Heart left ventricle (tissue), 16 donors: ENCODE measurements around the gene CBL. TPM values are rescaled to one million over a fixed set of nuclear protein-coding genes. Genes with fewer than 3 reads are reported as not detected.

ENCODE experiments used
- ATAC-seq, 4 donors: fragments of 200-7000 bp; cut with Tn5 transposase; one replicate each; pipeline ENCODE4 v1.9.1; 2020 to 2022; ENCODE audit warnings: moderate library complexity in 4 of 4, mild to moderate bottlenecking in 3 of 4, moderate number of reproducible peaks in 1 of 4
- DNase-seq, 5 donors: peaks; one replicate each; pipeline ENCODE4 v3.0.0-alpha.2; 2020
- H3K27ac ChIP-seq, 12 donors: fragments of 200-600 bp; sonication (generic) in 4 of 12; one replicate each; pipeline versions ENCODE4 v1.5.0 to v1.8.0; 2016 to 2022; ENCODE audit warnings: mild to moderate bottlenecking in 2 of 12
- H3K27me3 ChIP-seq, 9 donors: fragments of 200-600 bp; sonication (generic) in 2 of 9; one replicate each; pipeline versions ENCODE4 v1.5.1 to v1.8.0; 2016 to 2022; ENCODE audit warnings: mild to moderate bottlenecking in 3 of 9
- H3K36me3 ChIP-seq, 9 donors: fragments of 200-600 bp; sonication (generic) in 2 of 9; one replicate each; pipeline versions ENCODE4 v1.5.0 to v1.8.0; 2018 to 2022; ENCODE audit warnings: mild to moderate bottlenecking in 2 of 9
- H3K4me1 ChIP-seq, 12 donors: fragments of 200-600 bp; sonication (generic) in 4 of 12; one replicate each; pipeline versions ENCODE4 v1.5.0 to v1.8.0; 2016 to 2022; ENCODE audit warnings: mild to moderate bottlenecking in 3 of 12
- H3K4me3 ChIP-seq, 12 donors: fragments of 200-600 bp; sonication (generic) in 4 of 12; one replicate each; pipeline versions ENCODE4 v1.5.0 to v1.8.0; 2017 to 2022; ENCODE audit warnings: mild to moderate bottlenecking in 9 of 12, moderate library complexity in 4 of 12
- H3K9me3 ChIP-seq, 12 donors: fragments of 200-600 bp; sonication (generic) in 4 of 12; one replicate each; pipeline versions ENCODE4 v1.5.0 to v1.8.0; 2016 to 2022; ENCODE audit warnings: mild to moderate bottlenecking in 1 of 12
- CTCF ChIP-seq, 12 donors: fragments of 200-600 bp; sonication (generic) in 4 of 12; IDR thresholded peaks; one replicate each; pipeline versions ENCODE4 v1.5.0 to v1.8.0; 2018 to 2022; ENCODE audit warnings: antibody characterized with exemption in 12 of 12, mild to moderate bottlenecking in 5 of 12
- POLR2A ChIP-seq, 2 donors: fragments of 450-650 bp; IDR thresholded peaks; one replicate each; pipeline ENCODE4 v1.6.1; 2017; ENCODE audit warnings: antibody characterized with exemption in 2 of 2, mild to moderate bottlenecking in 2 of 2, moderate library complexity in 2 of 2
- WGBS, 4 donors: extraction: QIAGEN DNeasy Blood & Tissue Kit in 2 of 4; methylation state at CpG; one replicate each; pipeline versions ENCODE4 v1.1.5 to v1.1.7; 2013 to 2018; 5-methylcytosine and 5-hydroxymethylcytosine counted together
- intact Hi-C, 10 donors: fragments of 100-400 bp; cut with DNase I; formaldehyde crosslinking; loops; one replicate each; pipeline versions ENCODE4 v1.11.1 to v1.14.2; 2022
- polyA plus RNA-seq, 2 donors: library from polyadenylated mRNA; stranded (reverse); fragments of 200-250 nt; gene quantifications; one replicate each; pipeline ENCODE4 v1.2.3, GENCODE V29; 2013
- total RNA-seq, 9 donors: library from RNA; depleted of rRNA in 2 of 9; stranded (reverse); fragments of >200 nt in 2 of 9; fragmentation: NEBNext Ultra II Directional in 3 of 9; extraction: Animal tissue kit (Norgen Biotek cat#: 25700) in 3 of 9; gene quantifications; one replicate each; pipeline versions ENCODE4 v1.1.0 to v1.2.4, GENCODE V29; 2016 to 2023
- donor health status: ischemic (EF 13 %, LVEDD 7.1; RV severe dilation, severe dysfunction).
- donor health status: healthy with polysubstance abuse.
- donor health status: DM: no; HTN: yes; CAD: no.
- donor health status: DM: no; HTN: no; CAD: no.
- donor health status: ischemic (EF 25% LVEDD 6.9; RV normal size, moderate dysfunction).
- donor health status: ischemic (EF 25% LVEDD 5.7; RV mildly dilated, moderate dysfunction).
- donor health status: healthy.
- donor health status: DM: yes; HTN: yes; CAD: no.
- donor health status: ischemic (EF 35%, LVEDD 5.7; RV mildly dilated, moderate dysfunction).
- donor health status: nonischemic (EF 11% LVEDD 7.7; RV severe dilation, severe dysfunction).
- donor health status: DM: yes; HTN: yes; CAD: no.
- donor health status: PGD.
- donor health status: ischemic (EF 29% LVEDD 5.4; RV normal size, mild dysfunction).
- donor health status: nonischemic (EF 23%, LVEDD 6.1; RV moderate dilation, normal function).

The CBL gene
- total and polyA plus RNA-seq, 11 donors, result 3.1 to 20.4 (median 7.4) TPM

GRCh38 chr11:119185981-119186634 lies 20.0 kb upstream of the CBL start:
- H3K4me1 ChIP-seq, result peaks cover 0 to 9% (median 0%) of the 10 kb centered on the region in 12 donors
- H3K9me3 ChIP-seq, result no peaks in the 10 kb centered on the region
- ATAC-seq (no peak), DNase-seq (no peak)
- intact Hi-C loops, result no loop called here
- no peak overlapping the region for H3K27ac ChIP-seq
- H3K27me3 ChIP-seq, result peaks cover 0 to 8% (median 0%) of the 10 kb centered on the region in 9 donors
- H3K36me3 ChIP-seq, result peaks cover 0 to 24% (median 6%) of the 10 kb centered on the region in 9 donors
- no peak for TF ChIP-seq POLR2A (IDR thresholded peaks at IDR 0.05)
- no peak for TF ChIP-seq CTCF (IDR thresholded peaks at IDR 0.05)
- WGBS, 4 donors, result 48 to 49% (median 48%) methylated on average over 13 to 15 of the region's 15 CpGs
- H3K4me3 ChIP-seq, result no peak overlapping the region

- Histone ChIP-seq H3K4me1 (peaks cover 0 to 1% (median 0%) of the 10 kb centered on the region in 12 donors), H3K27me3 (peaks cover 0 to 8% (median 0%) of the 10 kb centered on the region in 9 donors), H3K27ac (no peak overlapping the region), H3K9me3 (no peaks in the 10 kb centered on the region), H3K4me3 (no peak overlapping the region), H3K36me3 (peaks cover 0 to 12% (median 0%) of the 10 kb centered on the region in 9 donors)
- TF ChIP-seq POLR2A (IDR thresholded peaks at IDR 0.05) (no peak), CTCF (IDR thresholded peaks at IDR 0.05) (no peak)
- DNase-seq (no peak), ATAC-seq (no peak)
- intact Hi-C loops, result no loop called here
- 76 to 84% (median 78%) methylated on average over 21 of the region's 21 CpGs for WGBS, 4 donors
Observed at GRCh38 chr11:119187123-119187892, 18.8 kb upstream of the CBL start.

- 77 to 94% (median 88%) methylated on average over 9 to 11 of the region's 11 CpGs for WGBS, 4 donors
- no peak overlapping the region for H3K4me3 ChIP-seq
Observed at GRCh38 chr11:119188067-119188466, 18.1 kb upstream of the CBL start.

More at GRCh38 chr11:119188067-119188466, 18.1 kb upstream of the CBL start:
- ATAC-seq, result no peak
- peaks cover 0 to 8% (median 0%) of the 10 kb centered on the region in 9 donors for H3K27me3 ChIP-seq
- no peak for DNase-seq
- intact Hi-C loops, result no loop called here
- peaks cover 0 to 10% (median 0%) of the 10 kb centered on the region in 9 donors for H3K36me3 ChIP-seq
- H3K9me3 ChIP-seq, result no peaks in the 10 kb centered on the region
- TF ChIP-seq POLR2A (IDR thresholded peaks at IDR 0.05) (no peak), CTCF (IDR thresholded peaks at IDR 0.05) (no peak)
- H3K4me1 ChIP-seq, result peaks cover 0 to 9% (median 0%) of the 10 kb centered on the region in 12 donors
- no peak overlapping the region for H3K27ac ChIP-seq
